ENCODE data around the gene PCSK6. TPM values are rescaled to one million over a fixed set of nuclear protein-coding genes. Genes with fewer than 3 reads are reported as not detected.

Gene PCSK6
- total RNA-seq, 2 experiments from 2014 or later: 0.57 TPM; not detected in 1

GRCh38 chr15:101454365-101454764 is 35.1 kb downstream of the PCSK6 start:
- Histone ChIP-seq H3K9me2 (ENCODE audit: insufficient read depth, low read length) (no peaks in the 10 kb centered on the region), H3K4me1 (ENCODE audit: insufficient read depth, low read length, poor library complexity, severe bottlenecking) (no peaks in the 10 kb centered on the region), H3K4me3 (ENCODE audit: low read depth, low read length, poor library complexity, severe bottlenecking) (no peak overlapping the region), H3K79me2 (ENCODE audit: insufficient read depth, low read depth, low read length) (no peaks in the 10 kb centered on the region), H3K4me2 (ENCODE audit: low read length) (no peak overlapping the region), H3K27ac (ENCODE audit: low read depth, low read length, poor library complexity, severe bottlenecking) (no peak overlapping the region), H2AFZ (ENCODE audit: low read length) (no peak overlapping the region), H3K9me3 (ENCODE audit: low read length) (no peaks in the 10 kb centered on the region), H4K20me1 (ENCODE audit: insufficient read depth, low read length) (no peaks in the 10 kb centered on the region), H3K36me3 (ENCODE audit: insufficient read depth, low read length) (no peaks in the 10 kb centered on the region)
- CTCF ChIA-PET (ENCODE audit: unreplicated experiment): no interaction called here
- no peak for DNase-seq (ENCODE audit: low spot score)
- no TSS peak for BruUV-seq (replicated peaks)
- POLR2A ChIA-PET: no interaction called here
- intact Hi-C loops (cut with micrococcal nuclease; ENCODE audit: unreplicated experiment): no loop called here
- TF ChIP-seq CTCF (conservative IDR thresholded peaks at IDR 0.05; ENCODE audit: low read length) (no peak), EZH2phosphoT487 (IDR thresholded peaks at IDR 0.05; ENCODE audit: borderline replicate concordance, low read depth, low read length) (no peak)

GRCh38 chr15:101453123-101454120 is 36.1 kb downstream of the PCSK6 start:
- Histone ChIP-seq H3K79me2 (ENCODE audit: insufficient read depth, low read depth, low read length) (no peaks in the 10 kb centered on the region), H3K27ac (ENCODE audit: low read depth, low read length, poor library complexity, severe bottlenecking) (no peak overlapping the region), H3K9me2 (ENCODE audit: insufficient read depth, low read length) (no peaks in the 10 kb centered on the region), H3K4me2 (ENCODE audit: low read length) (no peak overlapping the region), H3K4me3 (ENCODE audit: low read depth, low read length, poor library complexity, severe bottlenecking) (no peak overlapping the region), H3K36me3 (ENCODE audit: insufficient read depth, low read length) (no peaks in the 10 kb centered on the region), H4K20me1 (ENCODE audit: insufficient read depth, low read length) (no peaks in the 10 kb centered on the region), H3K4me1 (ENCODE audit: insufficient read depth, low read length, poor library complexity, severe bottlenecking) (no peaks in the 10 kb centered on the region), H2AFZ (ENCODE audit: low read length) (no peak overlapping the region), H3K9me3 (ENCODE audit: low read length) (no peaks in the 10 kb centered on the region)
- CTCF ChIA-PET (ENCODE audit: unreplicated experiment): no interaction called here
- POLR2A ChIA-PET: interaction anchor here (1.4 kb wide), 1 partner anchor 9 kb away, joined by 3 read pairs; no protein-coding TSS in a partner anchor
- intact Hi-C loops (cut with micrococcal nuclease; ENCODE audit: unreplicated experiment): no loop called here
- DNase-seq (ENCODE audit: low spot score): no peak
- BruUV-seq (replicated peaks): no TSS peak
- TF ChIP-seq EZH2phosphoT487 (IDR thresholded peaks at IDR 0.05; ENCODE audit: borderline replicate concordance, low read depth, low read length) (no peak), CTCF (conservative IDR thresholded peaks at IDR 0.05; ENCODE audit: low read length) (no peak)

- H3K4me1 ChIP-seq (ENCODE audit: insufficient read depth, low read length, poor library complexity, severe bottlenecking): no peaks in the 10 kb centered on the region
- no peak for TF ChIP-seq CTCF (conservative IDR thresholded peaks at IDR 0.05; ENCODE audit: low read length)
- no peak for TF ChIP-seq EZH2phosphoT487 (IDR thresholded peaks at IDR 0.05; ENCODE audit: borderline replicate concordance, low read depth, low read length)
- intact Hi-C loops (cut with micrococcal nuclease; ENCODE audit: unreplicated experiment): no loop called here
- no peaks in the 10 kb centered on the region for H4K20me1 ChIP-seq (ENCODE audit: insufficient read depth, low read length)
- no peaks in the 10 kb centered on the region for H3K36me3 ChIP-seq (ENCODE audit: insufficient read depth, low read length)
- no peaks in the 10 kb centered on the region for H3K9me2 ChIP-seq (ENCODE audit: insufficient read depth, low read length)
- no peak for DNase-seq (ENCODE audit: low spot score)
- H3K4me2 ChIP-seq (ENCODE audit: low read length): no peak overlapping the region
- no TSS peak for BruUV-seq (replicated peaks)
- H3K9me3 ChIP-seq (ENCODE audit: low read length): no peaks in the 10 kb centered on the region
- no peak overlapping the region for H3K4me3 ChIP-seq (ENCODE audit: low read depth, low read length, poor library complexity, severe bottlenecking)
- CTCF ChIA-PET (ENCODE audit: unreplicated experiment): no interaction called here
- POLR2A ChIA-PET: interaction anchor here (1.4 kb wide), 1 partner anchor 9 kb away, joined by 3 read pairs; no protein-coding TSS in a partner anchor
- no peaks in the 10 kb centered on the region for H3K79me2 ChIP-seq (ENCODE audit: insufficient read depth, low read depth, low read length)
- no peak overlapping the region for H2AFZ ChIP-seq (ENCODE audit: low read length)
- H3K27ac ChIP-seq (ENCODE audit: low read depth, low read length, poor library complexity, severe bottlenecking): no peak overlapping the region
Measured at GRCh38 chr15:101452572-101452971, 36.9 kb downstream of the PCSK6 start.
